ENCODE data around the gene ERC2. TPM values are rescaled to one million over a fixed set of nuclear protein-coding genes. Genes with fewer than 3 reads are reported as not detected.

The ERC2 gene
- total and polyA plus RNA-seq, 2 of the 8 experiments (the other 6 are each of a cell fraction or from before 2014, with no cell fraction given), result 16.4 to 22.8 TPM

- Histone ChIP-seq H3K79me2 (ENCODE audit: control insufficient read depth in 1 of 2, insufficient read depth in 2 of 2, low read length in 2 of 2) (no peaks in the 10 kb centered on the region), H2BK20ac (ENCODE audit: low read length) (no peak overlapping the region), H3K14ac (ENCODE audit: insufficient read length) (no peak overlapping the region), H3K4me3 (ENCODE audit: extremely low read depth in 1 of 4, insufficient read depth in 2 of 4, low read depth in 3 of 4, low read length in 4 of 4) (no peak overlapping the region), H2BK12ac (ENCODE audit: low read depth, low read length) (no peak overlapping the region), H4K5ac (ENCODE audit: insufficient read length, low read depth, low read length) (no peak overlapping the region), H2BK15ac (ENCODE audit: low read length) (no peak overlapping the region), H3K56ac (replicated peaks; ENCODE audit: insufficient read length, low read depth, low read length) (no peak overlapping the region), H3K4me2 (ENCODE audit: insufficient read depth in 1 of 2, low read depth in 2 of 2, low read length in 2 of 2) (no peak overlapping the region), H2AK5ac (ENCODE audit: low read depth, low read length) (no peak overlapping the region), H4K20me1 (replicated peaks in 1 of 2; ENCODE audit: control insufficient read depth in 1 of 2, insufficient read depth in 2 of 2, low read length in 2 of 2) (no peaks in the 10 kb centered on the region), H3K9me3 (ENCODE audit: insufficient read depth in 2 of 2, low read depth in 1 of 2, low read length in 1 of 2) (no peaks in the 10 kb centered on the region), H3K9ac (replicated peaks in 1 of 4; ENCODE audit: extremely low read depth in 1 of 4, low read depth in 3 of 4, low read length in 3 of 4) (no peak overlapping the region), H3K23ac (ENCODE audit: insufficient read length) (no peak overlapping the region), H2BK120ac (replicated peaks; ENCODE audit: low read depth, low read length) (no peak overlapping the region), H3K4ac (replicated peaks; ENCODE audit: insufficient read length, low read depth, low read length) (no peak overlapping the region), H4K8ac (ENCODE audit: extremely low read depth, insufficient read depth, low read length) (no peak overlapping the region), H3K4me1 (replicated peaks in 1 of 4; ENCODE audit: control insufficient read depth in 3 of 4, insufficient read depth in 4 of 4, low read length in 3 of 4) (peaks cover 0 to 5% (median 4%) of the 10 kb centered on the region in 4 experiments; a peak in 2 of 7 replicates), H3K27ac (ENCODE audit: low read depth, low read length) (no peak overlapping the region), H3K79me1 (ENCODE audit: low read depth, low read length) (no peaks in the 10 kb centered on the region), H2BK5ac (ENCODE audit: low read depth, low read length) (no peak overlapping the region), H2AFZ (ENCODE audit: low read length) (no peak overlapping the region), H3K36me3 (ENCODE audit: control insufficient read depth in 2 of 4, insufficient read depth in 4 of 4, low read length in 3 of 4) (no peaks in the 10 kb centered on the region), H3K18ac (ENCODE audit: extremely low read depth, low read length) (no peak overlapping the region), H3K23me2 (ENCODE audit: low read depth, low read length) (no peaks in the 10 kb centered on the region), H3K27me3 (replicated peaks in 1 of 4; ENCODE audit: control insufficient read depth in 3 of 4, extremely low read depth in 1 of 4, insufficient read depth in 3 of 4, low read length in 3 of 4) (no peaks in the 10 kb centered on the region), H4K91ac (replicated peaks; ENCODE audit: insufficient read length, low read length) (no peak overlapping the region)
- CTCF ChIA-PET (ENCODE audit: partially characterized antibody), result interaction anchor here (0.6 to 1.3 kb wide), 8 partner anchors 8 to 248 kb away, joined by 3 to 5 read pairs (median 4); no protein-coding TSS in a partner anchor
- FAIRE-seq (no peak), DNase-seq (ENCODE audit: low read depth in 1 of 2, low spot score in 2 of 2) (no peak)
- TF ChIP-seq RAD21 (IDR thresholded peaks at IDR 0.05 in 1 of 2, conservative IDR thresholded peaks at IDR 0.05 in 1 of 2; ENCODE audit: low read depth in 2 of 2, low read length in 2 of 2) (peak; percentile 7 to 37; a peak in 3 of 4 replicates), SUZ12 (IDR thresholded peaks at IDR 0.05; ENCODE audit: low read length) (no peak), CTCF (IDR thresholded peaks at IDR 0.05; ENCODE audit: control extremely low read depth in 1 of 3, insufficient read depth in 1 of 3, low read depth in 1 of 3, low read length in 3 of 3) (peak in 1 of 3 experiments; percentile 6; a peak in 1 of 4 replicates), CBX5 (IDR thresholded peaks at IDR 0.05; ENCODE audit: low read depth, low read length) (no peak)
- POLR2A ChIA-PET (ENCODE audit: partially characterized antibody), result no interaction called here
- 91% methylated on average over 4 of the region's 4 CpGs; no CpG with 5 or more reads in 1 of the 2 experiments for WGBS, 2 experiments (ENCODE audit: extremely low coverage in 1 of 2, insufficient coverage in 1 of 2, insufficient read length in 1 of 2, insufficient replicate concordance in 2 of 2, low coverage in 1 of 2, low lambda C conversion rate in 2 of 2, missing lambda C conversion rate in 1 of 2)
These were observed 332.3 kb downstream of the ERC2 start for GRCh38 chr3:56135941-56136340.

Measured in H1 (cell line).